PC-9 (cell line): Measurements from ENCODE around the gene TBCK.

Experiments used
- CTCF ChIP-seq: fragments of 200-600 bp; sonication (generic); conservative IDR thresholded peaks from 2 replicates; pipeline ENCODE4 v1.6.1; 2017; ENCODE audit warnings: mixed run types, antibody characterized with exemption, mild to moderate bottlenecking, moderate library complexity
- EZH2 ChIP-seq: fragments of 200-600 bp; sonication (generic); IDR thresholded peaks from 2 replicates; pipeline ENCODE4 v1.8.0; 2017; ENCODE audit warnings: antibody characterized with exemption, low read depth

- TF ChIP-seq CTCF (no peak), EZH2 (no peak)
These were observed 189.9 kb downstream of the TBCK start for GRCh38 chr4:106126062-106126461.
